GM19395 (cell line): ENCODE results near the gene TGM6.
A peak's percentile ranks its signal among the peaks of the same experiment; 100 is the strongest.

Experiments used
- ATAC-seq: cut with Tn5 transposase; IDR thresholded peaks from one replicate; pipeline ENCODE4 v1.9.1; 2021; ENCODE audit warnings: mild to moderate bottlenecking, moderate library complexity; ENCODE audit not compliant: unreplicated experiment

Gene TGM6

DNA sequence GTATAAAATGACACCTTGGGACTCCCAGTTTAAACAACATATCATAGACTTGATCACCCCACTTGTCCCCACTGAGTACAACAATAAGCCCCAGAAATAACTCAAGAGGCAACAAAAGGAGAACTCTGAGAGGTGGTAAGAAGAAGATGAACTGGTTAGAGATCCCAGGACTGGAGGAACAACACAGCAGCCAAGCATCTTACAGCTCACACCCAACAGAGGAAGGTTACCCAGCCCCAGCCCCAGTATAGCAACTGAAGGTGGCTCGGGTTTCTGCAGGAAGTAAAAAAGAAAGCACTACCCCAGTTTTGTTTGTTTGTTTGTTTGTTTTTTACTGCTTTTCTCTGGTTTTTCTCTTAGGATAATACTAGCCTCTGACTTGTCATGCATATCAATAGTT lies 17.1 kb upstream of the TGM6 start:
- ATAC-seq = no peak

- ATAC-seq = no peak
Measured at GRCh38 chr20:2364044-2364443, 16.7 kb upstream of the TGM6 start.

- ATAC-seq = no peak
Measured at GRCh38 chr20:2365091-2365490, 15.6 kb upstream of the TGM6 start.

- ATAC-seq = no peak
Measured at GRCh38 chr20:2365666-2366065, 15.0 kb upstream of the TGM6 start.

- ATAC-seq = no peak
Measured at GRCh38 chr20:2368621-2369020, 12.1 kb upstream of the TGM6 start.

GRCh38 chr20:2373098-2373497 lies 7.6 kb upstream of the TGM6 start:
- ATAC-seq = no peak

GRCh38 chr20:2374346-2375125 lies 6.2 kb upstream of the TGM6 start:
- no peak for ATAC-seq

- ATAC-seq = no peak
Measured at GRCh38 chr20:2378893-2379292, 1.8 kb upstream of the TGM6 start.

DNA sequence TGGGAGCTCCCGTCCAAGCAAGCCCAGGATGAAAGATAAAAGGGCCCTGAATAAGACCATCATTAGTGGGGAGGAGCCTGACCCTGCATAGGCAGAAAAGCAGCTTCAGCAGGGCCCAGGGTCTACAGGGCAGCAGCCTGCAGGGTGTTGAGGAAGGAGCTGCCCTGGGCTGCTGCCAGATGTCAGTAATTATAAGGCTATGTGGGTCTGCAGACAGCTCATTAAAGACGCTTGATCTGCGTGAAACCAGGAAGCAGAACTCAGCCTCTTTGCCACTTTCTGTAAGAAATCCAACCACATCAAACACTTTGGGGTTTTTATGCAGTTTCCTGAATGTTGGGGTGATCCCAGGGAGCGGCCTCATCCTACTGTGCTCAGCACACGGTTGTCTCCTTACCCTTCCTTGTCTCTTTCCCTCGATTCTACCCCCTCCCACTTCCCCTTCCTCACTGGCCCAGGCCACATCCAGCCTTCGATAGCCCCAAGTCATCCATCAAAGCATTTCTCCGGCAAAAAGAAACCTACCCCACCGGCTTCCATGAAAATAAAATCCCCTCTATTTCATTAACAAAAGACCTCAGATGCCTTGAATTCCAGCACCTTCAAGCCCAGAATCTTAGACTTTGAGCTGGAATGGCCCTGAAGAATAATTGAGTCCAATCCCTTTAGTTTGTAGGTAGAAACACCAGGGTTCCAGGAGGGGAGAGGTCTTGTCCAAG lies 1.0 kb upstream of the TGM6 start:
- ATAC-seq = no peak

DNA sequence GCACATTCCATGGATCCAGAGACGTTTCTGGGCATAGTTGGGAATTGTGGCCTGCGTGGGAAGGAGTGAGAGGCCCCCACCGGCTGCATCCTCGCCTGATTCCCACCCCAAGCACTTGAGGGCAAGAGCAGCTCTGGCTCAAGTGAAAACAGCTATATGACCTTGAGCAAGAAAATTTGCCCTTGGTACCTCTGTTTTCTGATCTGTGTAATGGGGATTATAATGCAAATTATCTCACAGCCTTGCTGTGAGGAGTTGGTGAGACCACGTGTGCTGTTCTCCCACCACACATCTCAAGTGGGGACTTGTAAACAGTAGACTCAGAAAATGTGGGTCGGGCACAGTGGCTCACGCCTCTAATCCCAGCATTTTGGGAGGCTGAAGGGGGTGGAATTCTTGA lies 602 bp downstream of the TGM6 start:
- no peak for ATAC-seq

DNA sequence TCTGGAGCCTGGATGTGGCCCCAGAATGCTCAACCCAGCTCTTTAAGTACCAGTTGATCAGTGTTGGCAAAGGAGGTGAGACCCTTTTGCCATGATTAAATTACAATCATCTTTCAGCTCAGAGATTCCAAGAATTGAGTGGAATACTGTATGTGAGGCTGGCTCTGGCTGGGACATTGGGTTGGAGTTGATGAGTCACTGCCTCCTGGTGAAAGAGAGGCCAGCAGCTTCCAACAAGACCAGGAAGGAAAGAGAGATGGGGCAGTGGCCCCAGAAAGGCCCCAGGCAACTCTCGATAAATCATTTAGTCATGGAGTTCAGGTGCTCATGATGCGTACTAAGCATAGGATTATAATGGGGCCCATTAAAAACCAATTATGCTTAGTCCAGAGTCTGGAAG lies 2.1 kb downstream of the TGM6 start:
- ATAC-seq = no peak

DNA sequence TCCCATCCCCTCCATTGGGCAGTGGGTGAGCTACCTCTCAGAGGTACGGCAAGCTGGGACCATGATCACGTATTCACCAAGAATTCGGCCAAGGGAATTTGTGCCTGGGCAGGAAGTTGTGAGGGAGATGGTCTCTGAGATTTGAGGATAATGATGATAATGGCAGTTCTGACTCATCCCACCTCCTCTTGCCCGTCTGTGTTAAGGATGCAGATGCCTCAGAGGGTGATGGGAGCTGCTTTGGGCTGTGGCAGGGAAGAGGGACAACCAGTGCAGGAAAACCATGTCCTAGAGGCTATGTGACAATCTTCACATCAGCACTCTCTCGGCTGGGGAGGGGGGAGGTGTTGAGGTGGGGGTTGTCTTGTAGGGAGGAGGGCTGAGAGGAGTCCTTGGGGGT lies 4.3 kb downstream of the TGM6 start:
- no peak for ATAC-seq

- no peak for ATAC-seq
Measured at GRCh38 chr20:2385496-2385895, 4.8 kb downstream of the TGM6 start.

- no peak for ATAC-seq
Measured at GRCh38 chr20:2386516-2387179, 5.9 kb downstream of the TGM6 start.

- peak; percentile 71 for ATAC-seq
Measured at GRCh38 chr20:2387180-2387577, 6.5 kb downstream of the TGM6 start.

DNA sequence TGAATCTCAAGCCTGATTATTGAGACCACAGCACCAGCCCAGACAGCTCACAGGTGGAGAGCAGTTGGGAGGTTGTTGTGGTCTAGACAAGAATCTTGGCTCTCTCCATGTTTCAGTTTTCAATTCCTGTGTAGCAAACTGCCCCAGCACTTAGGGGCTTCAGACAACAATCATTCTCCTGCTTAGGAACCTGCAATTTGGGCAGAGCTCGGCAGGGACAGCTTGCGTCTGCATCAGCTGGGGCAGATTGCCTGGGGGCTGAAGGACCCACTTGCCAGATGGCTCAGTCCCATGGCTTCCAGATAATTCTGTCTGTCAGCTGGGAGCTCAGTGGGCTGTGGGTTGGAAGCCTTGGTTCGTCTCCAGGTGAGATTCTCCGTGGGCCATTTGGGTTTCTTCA lies 6.9 kb downstream of the TGM6 start:
- ATAC-seq = no peak

- ATAC-seq = no peak
Measured at GRCh38 chr20:2390951-2391675, 10.4 kb downstream of the TGM6 start.

DNA sequence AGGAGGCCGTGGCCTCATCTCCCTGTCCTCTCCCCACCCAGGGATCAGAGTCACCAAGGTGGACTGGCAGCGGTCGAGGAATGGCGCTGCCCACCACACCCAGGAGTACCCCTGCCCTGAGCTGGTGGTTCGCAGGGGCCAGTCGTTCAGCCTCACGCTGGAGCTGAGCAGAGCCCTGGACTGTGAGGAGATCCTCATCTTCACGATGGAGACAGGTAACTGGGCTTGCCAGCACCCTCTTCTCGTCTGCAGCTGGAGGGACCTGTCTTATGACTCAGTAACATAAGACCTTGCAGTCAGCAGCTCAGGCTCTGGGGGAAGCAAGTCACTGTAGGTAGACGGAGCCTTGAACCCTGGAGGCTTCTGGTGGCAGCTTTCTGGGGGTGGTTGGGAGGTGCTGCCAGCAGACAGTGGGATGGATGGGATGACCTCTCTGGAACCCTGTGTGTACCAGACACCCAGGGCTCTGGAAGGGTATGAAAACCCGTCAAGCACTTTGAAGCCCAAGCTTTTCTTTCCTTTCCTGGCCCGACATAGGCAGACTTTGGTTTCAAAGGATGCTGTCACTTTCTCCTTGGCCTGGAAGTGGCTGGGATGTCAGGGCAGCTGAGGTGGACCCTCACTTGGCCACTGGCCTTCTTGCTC lies 13.8 kb downstream of the TGM6 start:
- no peak for ATAC-seq

DNA sequence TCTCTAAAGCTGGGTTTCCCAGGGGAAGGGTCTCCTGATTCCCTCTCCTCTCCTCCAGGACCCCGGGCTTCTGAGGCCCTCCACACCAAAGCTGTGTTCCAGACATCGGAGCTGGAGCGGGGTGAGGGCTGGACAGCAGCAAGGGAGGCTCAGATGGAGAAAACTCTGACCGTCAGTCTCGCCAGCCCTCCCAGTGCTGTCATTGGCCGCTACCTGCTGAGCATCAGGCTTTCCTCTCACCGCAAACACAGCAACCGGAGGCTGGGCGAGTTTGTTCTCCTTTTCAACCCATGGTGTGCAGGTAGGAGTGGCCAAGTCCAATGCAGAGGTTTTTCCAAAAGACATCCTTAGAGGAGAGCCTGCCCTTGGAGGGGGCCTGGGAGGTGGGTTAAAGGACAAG lies 14.4 kb downstream of the TGM6 start:
- ATAC-seq = no peak

GRCh38 chr20:2396241-2396814 lies 15.6 kb downstream of the TGM6 start:
- no peak for ATAC-seq

GRCh38 chr20:2397091-2397490 lies 16.4 kb downstream of the TGM6 start:
- no peak for ATAC-seq
